ENCODE data around the gene CYP24A1. TPM values are rescaled to one million over a fixed set of nuclear protein-coding genes. Genes with fewer than 3 reads are reported as not detected.

The CYP24A1 gene
- polyA plus RNA-seq, 1 of the 3 experiments (the other 2 are of a cell fraction): 8.8 TPM

DNA sequence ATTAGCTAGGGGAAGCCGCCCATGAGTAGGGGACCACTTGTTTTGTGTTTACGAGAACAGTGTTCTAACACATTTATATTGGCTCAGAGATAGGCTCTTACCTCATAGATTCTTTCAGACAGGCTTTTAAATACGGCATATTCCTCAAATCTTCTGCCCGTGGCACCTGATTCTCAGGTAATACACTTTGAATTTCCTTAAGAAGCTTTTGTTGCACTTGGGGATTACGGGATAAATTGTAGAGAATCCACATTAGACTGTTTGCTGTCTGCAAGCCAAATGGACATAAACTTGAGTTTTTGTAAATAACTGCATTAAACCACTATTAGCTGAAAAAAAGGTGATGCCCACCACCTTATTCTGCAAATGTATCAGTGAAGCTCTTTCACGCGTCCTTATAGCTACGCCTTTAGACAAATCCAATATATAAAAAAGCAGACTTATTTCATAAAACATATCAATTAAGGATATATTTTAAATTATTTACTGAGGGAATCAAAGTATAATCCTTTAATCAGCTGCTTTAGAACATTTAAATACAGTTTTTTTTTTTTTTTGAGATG, 14.8 kb downstream of the CYP24A1 start (continued):
- TF ChIP-seq CHD2 (IDR thresholded peaks at IDR 0.05; ENCODE audit: low read length, partially characterized antibody) (no peak), MXI1 (IDR thresholded peaks at IDR 0.05; ENCODE audit: low read depth, low read length) (no peak)
- TF ChIP-seq, protein P1, sequence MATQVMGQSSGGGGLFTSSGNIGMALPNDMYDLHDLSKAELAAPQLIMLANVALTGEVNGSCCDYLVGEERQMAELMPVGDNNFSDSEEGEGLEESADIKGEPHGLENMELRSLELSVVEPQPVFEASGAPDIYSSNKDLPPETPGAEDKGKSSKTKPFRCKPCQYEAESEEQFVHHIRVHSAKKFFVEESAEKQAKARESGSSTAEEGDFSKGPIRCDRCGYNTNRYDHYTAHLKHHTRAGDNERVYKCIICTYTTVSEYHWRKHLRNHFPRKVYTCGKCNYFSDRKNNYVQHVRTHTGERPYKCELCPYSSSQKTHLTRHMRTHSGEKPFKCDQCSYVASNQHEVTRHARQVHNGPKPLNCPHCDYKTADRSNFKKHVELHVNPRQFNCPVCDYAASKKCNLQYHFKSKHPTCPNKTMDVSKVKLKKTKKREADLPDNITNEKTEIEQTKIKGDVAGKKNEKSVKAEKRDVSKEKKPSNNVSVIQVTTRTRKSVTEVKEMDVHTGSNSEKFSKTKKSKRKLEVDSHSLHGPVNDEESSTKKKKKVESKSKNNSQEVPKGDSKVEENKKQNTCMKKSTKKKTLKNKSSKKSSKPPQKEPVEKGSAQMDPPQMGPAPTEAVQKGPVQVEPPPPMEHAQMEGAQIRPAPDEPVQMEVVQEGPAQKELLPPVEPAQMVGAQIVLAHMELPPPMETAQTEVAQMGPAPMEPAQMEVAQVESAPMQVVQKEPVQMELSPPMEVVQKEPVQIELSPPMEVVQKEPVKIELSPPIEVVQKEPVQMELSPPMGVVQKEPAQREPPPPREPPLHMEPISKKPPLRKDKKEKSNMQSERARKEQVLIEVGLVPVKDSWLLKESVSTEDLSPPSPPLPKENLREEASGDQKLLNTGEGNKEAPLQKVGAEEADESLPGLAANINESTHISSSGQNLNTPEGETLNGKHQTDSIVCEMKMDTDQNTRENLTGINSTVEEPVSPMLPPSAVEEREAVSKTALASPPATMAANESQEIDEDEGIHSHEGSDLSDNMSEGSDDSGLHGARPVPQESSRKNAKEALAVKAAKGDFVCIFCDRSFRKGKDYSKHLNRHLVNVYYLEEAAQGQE (IDR thresholded peaks at IDR 0.05; ENCODE audit: low read depth, low read length): no peak

DNA sequence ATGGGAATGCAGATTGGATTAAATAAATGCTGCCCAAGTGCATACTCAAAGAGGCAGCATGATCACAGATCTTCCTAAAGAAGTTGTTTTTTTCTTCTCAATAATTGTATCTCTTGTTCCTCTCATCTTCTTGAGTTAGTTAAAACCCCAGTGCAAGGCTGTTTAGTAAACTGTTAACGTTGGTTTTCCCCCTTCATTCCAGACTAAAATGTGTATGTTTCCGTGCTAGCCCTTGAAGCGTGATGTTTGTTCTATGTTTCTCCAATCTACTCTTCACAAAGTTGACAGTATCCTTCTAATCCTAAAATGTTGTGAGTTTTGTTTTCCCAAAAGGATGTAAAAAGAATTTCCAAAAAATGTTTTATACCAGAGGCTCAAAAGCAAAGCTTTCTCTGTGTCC, 15.6 kb downstream of the CYP24A1 start:
- Histone ChIP-seq H3K9me2 (no peaks in the 10 kb centered on the region), H4K20me1 (ENCODE audit: insufficient read depth) (no peaks in the 10 kb centered on the region), H3K4me3 (ENCODE audit: low read depth in 2 of 2, low read length in 1 of 2) (no peak overlapping the region), H3K4me1 (ENCODE audit: control insufficient read depth in 1 of 2, insufficient read depth in 2 of 2, low read depth in 1 of 2, low read length in 1 of 2) (no peaks in the 10 kb centered on the region; a peak in 1 of 4 replicates), H3F3A (replicated peaks; ENCODE audit: insufficient read depth) (no peaks in the 10 kb centered on the region), H3K79me2 (ENCODE audit: insufficient read depth) (no peaks in the 10 kb centered on the region), H3K4me2 (no peak overlapping the region), H3K27ac (ENCODE audit: low read depth in 2 of 2, low read length in 1 of 2) (no peak overlapping the region), H2AFZ (ENCODE audit: low read depth) (no peak overlapping the region), H3K27me3 (ENCODE audit: insufficient read depth) (no peaks in the 10 kb centered on the region), H3K9ac (no peak overlapping the region), H3K9me3 (no peaks in the 10 kb centered on the region), H3K36me3 (replicated peaks in 1 of 2; ENCODE audit: control insufficient read depth in 1 of 2, insufficient read depth in 2 of 2, low read length in 1 of 2) (no peaks in the 10 kb centered on the region)
- TF ChIP-seq YY1 (IDR thresholded peaks at IDR 0.05; ENCODE audit: low read depth) (no peak), EP300 (IDR thresholded peaks at IDR 0.05; ENCODE audit: borderline replicate concordance in 1 of 2, low read depth in 1 of 2, low read length in 1 of 2) (no peak), MXI1 (IDR thresholded peaks at IDR 0.05; ENCODE audit: low read depth, low read length) (no peak), SMC3 (IDR thresholded peaks at IDR 0.05; ENCODE audit: low read depth, low read length) (no peak)
- 49% methylated on average over 3 of the region's 3 CpGs for WGBS (ENCODE audit: low lambda C conversion rate)
- no peak for DNase-seq
- ChIA-PET POLR2A (no interaction called here), CTCF (interaction anchor here (0.8 to 1.7 kb wide), 3 partner anchors 12 to 61 kb away, joined by 3 to 7 read pairs (median 4); no protein-coding TSS in a partner anchor)

DNA sequence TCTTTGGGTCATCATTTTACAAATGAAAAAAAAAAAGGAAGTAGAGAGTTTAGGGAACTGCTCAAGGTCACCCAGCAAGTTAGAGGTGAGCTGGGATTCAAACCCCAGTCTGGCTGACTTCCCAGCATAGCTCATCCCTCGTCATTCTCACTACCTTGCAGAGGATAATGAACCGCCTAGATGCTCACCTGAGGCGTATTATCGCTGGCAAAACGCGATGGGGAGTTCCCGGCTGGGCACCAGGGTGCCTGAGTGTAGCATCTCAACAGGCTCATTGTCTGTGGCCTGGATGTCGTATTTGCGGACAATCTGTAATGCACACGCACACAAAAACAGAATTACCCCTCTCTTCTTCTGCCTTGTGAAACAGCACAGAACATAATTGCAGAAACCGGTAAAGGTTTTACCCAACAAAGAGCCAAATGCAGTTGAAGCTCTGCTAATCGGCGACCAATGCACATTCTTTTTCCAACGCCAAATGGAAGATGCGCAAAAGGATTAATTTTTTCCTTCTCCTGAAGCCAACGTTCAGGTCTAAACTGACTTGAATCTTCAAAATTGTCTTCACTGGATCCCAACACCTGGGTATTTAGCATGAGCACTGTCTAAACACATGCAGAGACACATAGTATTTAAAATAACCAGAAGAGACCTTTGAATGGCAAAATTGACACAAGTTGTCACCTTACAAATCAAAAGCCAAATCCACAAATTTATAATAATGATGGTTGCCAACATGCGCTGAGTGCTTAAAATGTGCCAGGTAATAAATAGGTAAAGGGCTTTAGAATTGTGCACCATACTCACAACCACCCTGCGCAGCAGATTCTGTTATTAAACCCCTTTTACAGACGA, 16.6 kb downstream of the CYP24A1 start:
- no peaks in the 10 kb centered on the region for H4K20me1 ChIP-seq (ENCODE audit: insufficient read depth)
- no peaks in the 10 kb centered on the region for H3K36me3 ChIP-seq (replicated peaks in 1 of 2; ENCODE audit: control insufficient read depth in 1 of 2, insufficient read depth in 2 of 2, low read length in 1 of 2)
- no peak for DNase-seq
- no peak overlapping the region for H3K9ac ChIP-seq
- H3K9me2 ChIP-seq: no peaks in the 10 kb centered on the region
- CTCF ChIA-PET: interaction anchor here (1.6 kb wide), 1 partner anchor 60 kb away, joined by 3 read pairs; no protein-coding TSS in a partner anchor
- H2AFZ ChIP-seq (ENCODE audit: low read depth): no peak overlapping the region
- 69% methylated on average over 19 of the region's 19 CpGs for WGBS (ENCODE audit: low lambda C conversion rate)
- no peaks in the 10 kb centered on the region for H3F3A ChIP-seq (replicated peaks; ENCODE audit: insufficient read depth)
- H3K4me3 ChIP-seq (ENCODE audit: low read depth in 2 of 2, low read length in 1 of 2): no peak overlapping the region
- no peak overlapping the region for H3K4me2 ChIP-seq
- no peak overlapping the region for H3K27ac ChIP-seq (ENCODE audit: low read depth in 2 of 2, low read length in 1 of 2)
- no peaks in the 10 kb centered on the region for H3K79me2 ChIP-seq (ENCODE audit: insufficient read depth)
- POLR2A ChIA-PET: no interaction called here
- no peaks in the 10 kb centered on the region for H3K9me3 ChIP-seq
- no peaks in the 10 kb centered on the region for H3K27me3 ChIP-seq (ENCODE audit: insufficient read depth)
- no peaks in the 10 kb centered on the region for H3K4me1 ChIP-seq (ENCODE audit: control insufficient read depth in 1 of 2, insufficient read depth in 2 of 2, low read depth in 1 of 2, low read length in 1 of 2)
- TF ChIP-seq RXRA (IDR thresholded peaks at IDR 0.05; ENCODE audit: borderline replicate concordance, low read depth): no peak
- TF ChIP-seq, protein P1 (IDR thresholded peaks at IDR 0.05; ENCODE audit: low read depth, low read length): no peak
- TF ChIP-seq, protein P2, sequence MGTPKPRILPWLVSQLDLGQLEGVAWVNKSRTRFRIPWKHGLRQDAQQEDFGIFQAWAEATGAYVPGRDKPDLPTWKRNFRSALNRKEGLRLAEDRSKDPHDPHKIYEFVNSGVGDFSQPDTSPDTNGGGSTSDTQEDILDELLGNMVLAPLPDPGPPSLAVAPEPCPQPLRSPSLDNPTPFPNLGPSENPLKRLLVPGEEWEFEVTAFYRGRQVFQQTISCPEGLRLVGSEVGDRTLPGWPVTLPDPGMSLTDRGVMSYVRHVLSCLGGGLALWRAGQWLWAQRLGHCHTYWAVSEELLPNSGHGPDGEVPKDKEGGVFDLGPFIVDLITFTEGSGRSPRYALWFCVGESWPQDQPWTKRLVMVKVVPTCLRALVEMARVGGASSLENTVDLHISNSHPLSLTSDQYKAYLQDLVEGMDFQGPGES (IDR thresholded peaks at IDR 0.05; ENCODE audit: low read depth, low read length): no peak
- TF ChIP-seq FOXJ3 (CRISPR knock-in tag; IDR thresholded peaks at IDR 0.05): no peak
- no peak for TF ChIP-seq GATA2 (CRISPR knock-in tag; IDR thresholded peaks at IDR 0.05)
- TF ChIP-seq, protein P3, sequence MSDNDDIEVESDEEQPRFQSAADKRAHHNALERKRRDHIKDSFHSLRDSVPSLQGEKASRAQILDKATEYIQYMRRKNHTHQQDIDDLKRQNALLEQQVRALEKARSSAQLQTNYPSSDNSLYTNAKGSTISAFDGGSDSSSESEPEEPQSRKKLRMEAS (IDR thresholded peaks at IDR 0.05; ENCODE audit: low read depth): no peak
- TF ChIP-seq TAF1 (IDR thresholded peaks at IDR 0.05; ENCODE audit: borderline replicate concordance, low read depth, low read length): no peak

Data from SK-N-SH (cell line).